T-helper 2 cell treated with Interferon-gamma antibody and Interleukin-4, amounts not matched to agents 5 μg/mL and 100 μg/mL, for 36 hours (primary cell): ENCODE results near the gene SLC30A2.

Experiments used
- DNase-seq: peaks from one replicate; pipeline ENCODE4 v3.0.0; 2021; ENCODE audit warnings: low spot score
- H3K27ac Mint-ChIP-seq: one replicate; pipeline ENCODE4 v1.8.0; 2021; ENCODE audit warnings: mild to moderate bottlenecking, mixed read lengths
- H3K27me3 Mint-ChIP-seq: one replicate; pipeline ENCODE4 v1.8.0; 2021; ENCODE audit warnings: low read depth, mixed read lengths
- H3K36me3 Mint-ChIP-seq: one replicate; pipeline ENCODE4 v1.8.0; 2021; ENCODE audit warnings: low read depth, mixed read lengths
- H3K4me1 Mint-ChIP-seq: one replicate; pipeline ENCODE4 v1.8.0; 2021; ENCODE audit warnings: low read depth, mixed read lengths
- H3K4me3 Mint-ChIP-seq: one replicate; pipeline ENCODE4 v1.8.0; 2022; ENCODE audit warnings: mild to moderate bottlenecking, moderate library complexity, mixed read lengths
- H3K9me3 Mint-ChIP-seq: one replicate; pipeline ENCODE4 v1.8.0; 2021; ENCODE audit warnings: mixed read lengths

The SLC30A2 gene

GRCh38 chr1:26016953-26017545 lies 28.9 kb downstream of the SLC30A2 start:
- H3K4me3 Mint-ChIP-seq = no peak overlapping the region
- peaks cover 6% of the 10 kb centered on the region for H3K27me3 Mint-ChIP-seq
- H3K27ac Mint-ChIP-seq = no peak overlapping the region
- H3K36me3 Mint-ChIP-seq = no peaks in the 10 kb centered on the region
- no peaks in the 10 kb centered on the region for H3K9me3 Mint-ChIP-seq
- H3K4me1 Mint-ChIP-seq = peaks cover 7% of the 10 kb centered on the region
- no peak for DNase-seq

GRCh38 chr1:26016258-26016952 lies 29.5 kb downstream of the SLC30A2 start:
- no peak for DNase-seq
- Mint-ChIP-seq H3K4me1 (peaks cover 7% of the 10 kb centered on the region), H3K36me3 (no peaks in the 10 kb centered on the region), H3K27ac (no peak overlapping the region), H3K9me3 (no peaks in the 10 kb centered on the region), H3K27me3 (peaks cover 6% of the 10 kb centered on the region), H3K4me3 (no peak overlapping the region)

GRCh38 chr1:26015358-26015757 lies 30.6 kb downstream of the SLC30A2 start:
- Mint-ChIP-seq H3K27me3 (peaks cover 3% of the 10 kb centered on the region), H3K4me1 (peaks cover 7% of the 10 kb centered on the region), H3K27ac (no peak overlapping the region), H3K9me3 (no peaks in the 10 kb centered on the region), H3K36me3 (no peaks in the 10 kb centered on the region), H3K4me3 (no peak overlapping the region)
- no peak for DNase-seq

GRCh38 chr1:26014179-26014578 lies 31.7 kb downstream of the SLC30A2 start:
- no peaks in the 10 kb centered on the region for H3K9me3 Mint-ChIP-seq
- peaks cover 3% of the 10 kb centered on the region for H3K27me3 Mint-ChIP-seq
- H3K4me1 Mint-ChIP-seq = peaks cover 1% of the 10 kb centered on the region
- H3K27ac Mint-ChIP-seq = no peak overlapping the region
- no peak for DNase-seq
- H3K4me3 Mint-ChIP-seq = no peak overlapping the region
- no peaks in the 10 kb centered on the region for H3K36me3 Mint-ChIP-seq

- no peaks in the 10 kb centered on the region for H3K36me3 Mint-ChIP-seq
- no peak for DNase-seq
- no peak overlapping the region for H3K4me3 Mint-ChIP-seq
- peaks cover 1% of the 10 kb centered on the region for H3K4me1 Mint-ChIP-seq
- H3K27me3 Mint-ChIP-seq = no peaks in the 10 kb centered on the region
- H3K9me3 Mint-ChIP-seq = no peaks in the 10 kb centered on the region
- no peak overlapping the region for H3K27ac Mint-ChIP-seq
These were observed 33.1 kb downstream of the SLC30A2 start for GRCh38 chr1:26012864-26013263.

- no peak for DNase-seq
- H3K9me3 Mint-ChIP-seq = no peaks in the 10 kb centered on the region
- peaks cover 1% of the 10 kb centered on the region for H3K4me1 Mint-ChIP-seq
- no peaks in the 10 kb centered on the region for H3K36me3 Mint-ChIP-seq
- no peak overlapping the region for H3K27ac Mint-ChIP-seq
- peaks cover 4% of the 10 kb centered on the region for H3K27me3 Mint-ChIP-seq
- H3K4me3 Mint-ChIP-seq = no peak overlapping the region
These were observed 35.1 kb downstream of the SLC30A2 start for GRCh38 chr1:26010825-26011224.

GRCh38 chr1:26009796-26010447 lies 36.0 kb downstream of the SLC30A2 start:
- peaks cover 5% of the 10 kb centered on the region for H3K27me3 Mint-ChIP-seq
- no peaks in the 10 kb centered on the region for H3K36me3 Mint-ChIP-seq
- peaks cover 1% of the 10 kb centered on the region for H3K4me1 Mint-ChIP-seq
- H3K4me3 Mint-ChIP-seq = no peak overlapping the region
- DNase-seq = no peak
- H3K27ac Mint-ChIP-seq = no peak overlapping the region
- H3K9me3 Mint-ChIP-seq = no peaks in the 10 kb centered on the region

GRCh38 chr1:26006710-26007109 lies 39.2 kb downstream of the SLC30A2 start:
- Mint-ChIP-seq H3K27me3 (peaks cover 8% of the 10 kb centered on the region), H3K9me3 (no peaks in the 10 kb centered on the region), H3K36me3 (no peaks in the 10 kb centered on the region), H3K4me1 (peaks cover 1% of the 10 kb centered on the region), H3K27ac (no peak overlapping the region), H3K4me3 (no peak overlapping the region)
- no peak for DNase-seq

GRCh38 chr1:26005434-26006105 lies 40.3 kb downstream of the SLC30A2 start:
- no peak for DNase-seq
- H3K4me1 Mint-ChIP-seq = peaks cover 1% of the 10 kb centered on the region
- H3K27ac Mint-ChIP-seq = no peak overlapping the region
- H3K36me3 Mint-ChIP-seq = no peaks in the 10 kb centered on the region
- no peak overlapping the region for H3K4me3 Mint-ChIP-seq
- H3K27me3 Mint-ChIP-seq = peaks cover 8% of the 10 kb centered on the region
- no peaks in the 10 kb centered on the region for H3K9me3 Mint-ChIP-seq

GRCh38 chr1:26003756-26004155 lies 42.2 kb downstream of the SLC30A2 start:
- Mint-ChIP-seq H3K36me3 (no peaks in the 10 kb centered on the region), H3K27me3 (peaks cover 8% of the 10 kb centered on the region), H3K9me3 (no peaks in the 10 kb centered on the region), H3K4me1 (peaks cover 1% of the 10 kb centered on the region), H3K4me3 (no peak overlapping the region), H3K27ac (no peak overlapping the region)
- DNase-seq = no peak

- Mint-ChIP-seq H3K4me3 (no peak overlapping the region), H3K4me1 (peaks cover 6% of the 10 kb centered on the region), H3K9me3 (no peaks in the 10 kb centered on the region), H3K27me3 (peaks cover 8% of the 10 kb centered on the region), H3K27ac (no peak overlapping the region), H3K36me3 (no peaks in the 10 kb centered on the region)
- DNase-seq = no peak
These were observed 42.7 kb downstream of the SLC30A2 start for GRCh38 chr1:26003262-26003661.

- no peak overlapping the region for H3K4me3 Mint-ChIP-seq
- DNase-seq = no peak
These were observed 46.7 kb downstream of the SLC30A2 start for GRCh38 chr1:25999041-25999800.

GRCh38 chr1:25997828-25998761 lies 47.8 kb downstream of the SLC30A2 start, which contains the start of gene PAFAH2:
Gene PAFAH2 (minus strand): TSS chr1:25998063. CDS start chr1:25990816, 7,247 bp downstream.
- Mint-ChIP-seq H3K4me3 (peak within 1 kb of the TSS; percentile 98), H3K4me1 (peaks cover 29% of the 10 kb centered on the region), H3K27ac (peak within 1 kb of the TSS; percentile 92), H3K27me3 (no peaks in the 10 kb centered on the region), H3K36me3 (peaks cover 2% of the 10 kb centered on the region), H3K9me3 (no peaks in the 10 kb centered on the region)
- peak; percentile 95 for DNase-seq

More at GRCh38 chr1:25999041-25999800, 46.7 kb downstream of the SLC30A2 start:
- peaks cover under 1% of the 10 kb centered on the region for H3K27me3 Mint-ChIP-seq
- no peaks in the 10 kb centered on the region for H3K36me3 Mint-ChIP-seq
- no peak overlapping the region for H3K27ac Mint-ChIP-seq
- peaks cover 22% of the 10 kb centered on the region for H3K4me1 Mint-ChIP-seq
- no peaks in the 10 kb centered on the region for H3K9me3 Mint-ChIP-seq
